Muscle layer of duodenum (tissue), 2 donors: ENCODE results near the gene CXXC5.

Source experiments
- H3K27ac ChIP-seq: one replicate; pipeline ENCODE4 v1.7.0; 2013; ENCODE audit warnings: mild to moderate bottlenecking, low read length
- H3K27me3 ChIP-seq: one replicate; pipeline ENCODE4 v1.7.0; 2013; ENCODE audit warnings: low read depth, mild to moderate bottlenecking, control low read depth, low read length
- H3K36me3 ChIP-seq, 2 donors: one replicate each; pipeline ENCODE4 v1.7.0; 2013; ENCODE audit warnings: low read length in 2 of 2, control low read depth in 1 of 2, mild to moderate bottlenecking in 1 of 2; ENCODE audit not compliant: insufficient read depth in 2 of 2, control insufficient read depth in 1 of 2
- H3K4me1 ChIP-seq, 2 donors: one replicate each; pipeline ENCODE4 v1.7.0; 2013; ENCODE audit warnings: low read length in 2 of 2, mild to moderate bottlenecking in 2 of 2, control low read depth in 1 of 2, moderate library complexity in 1 of 2; ENCODE audit not compliant: insufficient read depth in 2 of 2, control insufficient read depth in 1 of 2
- H3K4me3 ChIP-seq, 2 donors: one replicate each; pipeline ENCODE4 v1.7.0; 2013; ENCODE audit warnings: low read length in 2 of 2, low read depth in 1 of 2, mild to moderate bottlenecking in 1 of 2
- H3K9me3 ChIP-seq, 2 donors: one replicate each; pipeline ENCODE4 v1.7.0; 2013; ENCODE audit warnings: low read length in 2 of 2, control low read depth in 1 of 2, mild to moderate bottlenecking in 1 of 2; ENCODE audit not compliant: control insufficient read depth in 1 of 2
- donor health status: healthy.

CXXC5 gene

DNA sequence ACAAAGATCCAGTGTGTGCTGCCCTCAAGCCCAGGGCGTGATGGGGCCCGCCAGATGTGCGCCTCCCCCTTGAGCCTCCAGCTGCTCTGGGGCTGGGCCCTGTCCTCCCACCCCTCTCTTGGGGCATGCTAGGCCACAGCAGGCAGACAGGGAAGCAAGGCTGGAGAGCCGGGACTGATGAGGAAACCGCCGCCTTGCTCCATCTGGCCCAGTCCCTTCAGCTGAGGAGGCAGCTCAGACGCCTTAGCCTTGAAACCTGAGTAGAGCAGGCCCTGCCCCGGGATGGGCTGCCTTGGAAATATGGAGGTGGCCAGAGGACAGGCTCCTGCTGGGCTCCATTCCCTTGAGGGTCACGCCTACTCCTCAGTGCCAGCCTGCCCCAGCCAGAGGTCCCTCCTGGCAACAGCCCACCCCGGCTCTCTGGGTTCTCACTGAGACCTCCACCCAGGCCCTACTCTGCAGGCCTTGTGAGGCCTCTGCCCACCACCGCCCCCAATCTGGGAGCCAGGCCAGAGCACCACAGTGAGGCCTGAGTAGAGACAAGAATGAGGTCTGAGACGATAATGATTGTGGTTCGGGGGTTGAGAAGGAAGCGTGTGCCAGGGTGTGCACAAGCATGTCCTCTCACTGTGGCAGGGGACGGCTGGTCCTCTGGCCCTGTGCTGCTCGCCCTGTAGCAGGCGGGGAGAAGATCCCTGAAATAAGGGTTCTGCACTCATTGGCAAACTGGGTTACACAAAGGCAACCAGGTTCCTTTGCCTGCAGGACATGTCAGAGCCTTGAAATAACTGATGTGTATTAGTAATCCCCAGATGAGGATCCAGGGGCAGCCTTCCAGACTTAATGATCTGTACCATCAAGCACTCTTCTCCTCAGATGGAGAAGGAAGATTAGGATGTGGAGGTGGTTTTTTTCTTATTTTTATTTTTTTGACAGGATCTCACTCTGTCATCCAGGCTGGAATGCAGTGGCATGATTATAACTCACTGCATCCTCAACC, 30.9 kb downstream of the CXXC5 start:
- Histone ChIP-seq H3K9me3 (no peaks in the 10 kb centered on the region), H3K4me1 (peaks cover 9 to 39% of the 10 kb centered on the region in 2 donors), H3K27me3 (no peaks in the 10 kb centered on the region), H3K27ac (no peak overlapping the region), H3K4me3 (no peak overlapping the region), H3K36me3 (peaks cover 4 to 16% of the 10 kb centered on the region in 2 donors)

DNA sequence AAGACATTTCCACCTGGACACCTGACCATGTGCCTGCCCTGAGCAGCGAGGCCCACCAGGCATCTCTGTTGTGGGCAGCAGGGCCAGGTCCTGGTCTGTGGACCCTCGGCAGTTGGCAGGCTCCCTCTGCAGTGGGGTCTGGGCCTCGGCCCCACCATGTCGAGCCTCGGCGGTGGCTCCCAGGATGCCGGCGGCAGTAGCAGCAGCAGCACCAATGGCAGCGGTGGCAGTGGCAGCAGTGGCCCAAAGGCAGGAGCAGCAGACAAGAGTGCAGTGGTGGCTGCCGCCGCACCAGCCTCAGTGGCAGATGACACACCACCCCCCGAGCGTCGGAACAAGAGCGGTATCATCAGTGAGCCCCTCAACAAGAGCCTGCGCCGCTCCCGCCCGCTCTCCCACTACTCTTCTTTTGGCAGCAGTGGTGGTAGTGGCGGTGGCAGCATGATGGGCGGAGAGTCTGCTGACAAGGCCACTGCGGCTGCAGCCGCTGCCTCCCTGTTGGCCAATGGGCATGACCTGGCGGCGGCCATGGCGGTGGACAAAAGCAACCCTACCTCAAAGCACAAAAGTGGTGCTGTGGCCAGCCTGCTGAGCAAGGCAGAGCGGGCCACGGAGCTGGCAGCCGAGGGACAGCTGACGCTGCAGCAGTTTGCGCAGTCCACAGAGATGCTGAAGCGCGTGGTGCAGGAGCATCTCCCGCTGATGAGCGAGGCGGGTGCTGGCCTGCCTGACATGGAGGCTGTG, 32.4 kb downstream of the CXXC5 start:
- Histone ChIP-seq H3K27ac (no peak overlapping the region), H3K27me3 (no peaks in the 10 kb centered on the region), H3K36me3 (peaks cover 4 to 18% of the 10 kb centered on the region in 2 donors), H3K4me1 (peaks cover 9 to 27% of the 10 kb centered on the region in 2 donors), H3K4me3 (no peak overlapping the region), H3K9me3 (no peaks in the 10 kb centered on the region)

DNA sequence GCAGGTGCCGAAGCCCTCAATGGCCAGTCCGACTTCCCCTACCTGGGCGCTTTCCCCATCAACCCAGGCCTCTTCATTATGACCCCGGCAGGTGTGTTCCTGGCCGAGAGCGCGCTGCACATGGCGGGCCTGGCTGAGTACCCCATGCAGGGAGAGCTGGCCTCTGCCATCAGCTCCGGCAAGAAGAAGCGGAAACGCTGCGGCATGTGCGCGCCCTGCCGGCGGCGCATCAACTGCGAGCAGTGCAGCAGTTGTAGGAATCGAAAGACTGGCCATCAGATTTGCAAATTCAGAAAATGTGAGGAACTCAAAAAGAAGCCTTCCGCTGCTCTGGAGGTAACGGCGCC, 32.9 kb downstream of the CXXC5 start:
- H3K36me3 ChIP-seq: peaks cover 4 to 18% of the 10 kb centered on the region in 2 donors
- peaks cover 9 to 26% of the 10 kb centered on the region in 2 donors for H3K4me1 ChIP-seq
- H3K27me3 ChIP-seq: no peaks in the 10 kb centered on the region
- H3K4me3 ChIP-seq: no peak overlapping the region
- H3K9me3 ChIP-seq: no peaks in the 10 kb centered on the region
- H3K27ac ChIP-seq: no peak overlapping the region

DNA sequence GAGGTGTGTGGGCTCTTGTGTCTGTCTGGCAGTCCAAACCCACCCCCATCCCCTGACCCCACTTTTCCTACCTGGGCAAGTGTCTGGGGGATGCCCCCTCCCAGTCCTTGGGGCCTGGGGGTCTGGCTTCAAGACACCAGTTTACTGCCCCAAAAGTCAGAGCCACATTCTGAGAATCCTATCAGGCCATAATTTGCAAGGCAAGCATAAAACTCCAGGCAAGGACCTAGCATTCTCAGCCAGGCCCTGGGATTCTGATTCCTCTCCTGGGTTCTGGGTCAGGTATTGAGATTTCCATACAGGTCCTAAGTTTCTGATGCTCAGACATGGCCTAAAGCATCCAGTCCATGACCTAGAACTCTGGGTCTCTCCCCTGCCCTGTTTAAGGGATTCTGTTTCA, 33.3 kb downstream of the CXXC5 start:
- peaks cover 4 to 18% of the 10 kb centered on the region in 2 donors for H3K36me3 ChIP-seq
- no peak overlapping the region for H3K27ac ChIP-seq
- H3K4me3 ChIP-seq: no peak overlapping the region
- H3K4me1 ChIP-seq: peaks cover 9 to 25% of the 10 kb centered on the region in 2 donors
- no peaks in the 10 kb centered on the region for H3K27me3 ChIP-seq
- no peaks in the 10 kb centered on the region for H3K9me3 ChIP-seq

DNA sequence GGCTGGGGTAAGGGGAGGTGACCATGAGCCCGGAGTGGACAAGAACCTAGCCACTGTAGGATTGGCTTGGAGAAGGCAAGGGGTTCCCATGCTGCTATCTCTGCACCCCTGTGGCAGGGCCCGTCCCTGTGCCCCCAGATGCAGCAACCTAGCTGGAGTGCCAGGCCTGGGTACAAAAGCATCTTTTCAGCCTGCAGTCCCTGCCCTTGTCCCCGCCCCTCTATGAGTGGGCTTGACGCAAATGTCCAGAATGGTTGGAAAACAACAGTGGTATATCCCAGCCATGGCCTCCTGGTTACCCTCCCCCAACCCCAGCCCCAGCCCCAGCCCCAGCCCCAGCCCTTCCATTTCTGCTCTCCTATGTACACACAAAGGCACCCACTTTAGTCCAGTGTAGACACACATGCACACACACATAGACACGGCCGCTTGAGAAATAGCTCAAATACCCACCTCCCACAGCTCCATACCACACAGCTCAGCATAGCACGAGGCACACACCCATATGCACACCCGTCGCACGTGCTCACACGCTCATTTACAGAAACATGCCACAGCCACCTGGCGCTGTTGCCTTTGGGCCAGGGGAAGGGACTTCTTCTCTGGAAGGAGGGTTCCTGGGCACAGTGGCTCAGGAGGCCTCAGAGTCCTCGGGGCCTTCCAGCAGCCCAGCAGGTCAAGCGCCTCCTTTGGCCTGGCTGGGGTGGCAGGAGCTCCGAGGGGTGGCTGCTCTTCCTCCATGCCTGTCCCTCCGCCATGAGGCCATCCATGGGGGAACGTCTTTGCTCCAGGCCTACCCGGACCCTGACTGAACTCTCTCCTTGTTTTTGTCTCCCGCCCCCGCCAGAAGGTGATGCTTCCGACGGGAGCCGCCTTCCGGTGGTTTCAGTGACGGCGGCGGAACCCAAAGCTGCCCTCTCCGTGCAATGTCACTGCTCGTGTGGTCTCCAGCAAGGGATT, 34.1 kb downstream of the CXXC5 start:
- H3K27ac ChIP-seq: no peak overlapping the region
- H3K36me3 ChIP-seq: peaks cover 4 to 18% of the 10 kb centered on the region in 2 donors
- H3K27me3 ChIP-seq: no peaks in the 10 kb centered on the region
- H3K4me1 ChIP-seq: peaks cover 7 to 17% of the 10 kb centered on the region in 2 donors
- H3K9me3 ChIP-seq: no peaks in the 10 kb centered on the region
- H3K4me3 ChIP-seq: no peak overlapping the region

DNA sequence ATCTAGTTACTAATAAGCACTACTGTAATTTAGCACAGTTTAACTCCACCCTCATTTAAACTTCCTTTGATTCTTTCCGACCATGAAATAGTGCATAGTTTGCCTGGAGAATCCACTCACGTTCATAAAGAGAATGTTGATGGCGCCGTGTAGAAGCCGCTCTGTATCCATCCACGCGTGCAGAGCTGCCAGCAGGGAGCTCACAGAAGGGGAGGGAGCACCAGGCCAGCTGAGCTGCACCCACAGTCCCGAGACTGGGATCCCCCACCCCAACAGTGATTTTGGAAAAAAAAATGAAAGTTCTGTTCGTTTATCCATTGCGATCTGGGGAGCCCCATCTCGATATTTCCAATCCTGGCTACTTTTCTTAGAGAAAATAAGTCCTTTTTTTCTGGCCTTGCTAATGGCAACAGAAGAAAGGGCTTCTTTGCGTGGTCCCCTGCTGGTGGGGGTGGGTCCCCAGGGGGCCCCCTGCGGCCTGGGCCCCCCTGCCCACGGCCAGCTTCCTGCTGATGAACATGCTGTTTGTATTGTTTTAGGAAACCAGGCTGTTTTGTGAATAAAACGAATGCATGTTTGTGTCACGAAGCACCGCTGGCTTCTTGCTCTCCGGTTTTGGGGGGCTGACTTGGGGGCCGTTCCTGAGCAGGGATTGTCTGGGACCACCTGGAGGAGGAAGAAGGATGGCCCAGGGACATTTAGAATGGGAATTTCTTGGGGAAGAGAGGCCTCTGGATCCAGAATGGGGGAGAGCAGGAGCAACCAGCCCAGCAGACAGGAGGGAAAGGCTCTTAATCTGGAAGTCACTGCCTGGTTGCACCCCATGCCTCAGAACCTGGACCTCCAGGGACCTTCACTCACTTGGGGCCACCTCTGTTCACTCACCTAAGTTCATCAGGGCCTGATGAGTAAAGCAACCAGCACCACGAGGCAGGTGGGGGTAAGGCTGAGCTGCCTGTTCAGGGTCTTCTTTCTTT, 35.4 kb downstream of the CXXC5 start:
- Histone ChIP-seq H3K4me3 (no peak overlapping the region), H3K27me3 (no peaks in the 10 kb centered on the region), H3K4me1 (peaks cover 0 to 8% of the 10 kb centered on the region in 2 donors), H3K36me3 (peaks cover 4 to 18% of the 10 kb centered on the region in 2 donors), H3K27ac (no peak overlapping the region), H3K9me3 (no peaks in the 10 kb centered on the region)

DNA sequence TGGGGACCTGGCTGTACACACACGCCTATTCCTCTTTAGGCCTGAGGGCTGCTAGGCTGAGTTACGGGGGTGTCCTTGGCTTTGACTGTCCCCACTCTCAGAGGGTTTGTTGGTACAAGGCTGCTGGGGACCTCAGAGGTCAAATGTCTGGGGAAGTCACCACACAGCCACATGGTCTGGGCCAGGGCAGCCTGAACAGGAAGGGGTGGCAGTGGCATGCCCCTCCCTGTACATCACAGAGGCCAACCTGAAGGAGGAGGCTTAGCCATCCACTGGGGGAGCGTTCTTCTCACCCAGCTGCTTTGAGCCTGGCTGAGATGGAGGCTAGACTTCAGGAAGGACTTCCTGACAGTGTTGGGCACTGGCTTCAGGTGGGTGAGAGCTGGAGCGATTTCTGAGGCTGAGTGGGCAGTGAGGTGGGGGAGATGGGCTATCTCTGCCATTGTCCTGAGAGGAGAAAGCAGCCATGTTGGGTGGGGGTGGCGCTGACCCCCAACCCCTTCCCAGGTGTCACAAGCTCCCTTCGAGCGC, 36.3 kb downstream of the CXXC5 start:
- Histone ChIP-seq H3K4me1 (peaks cover 0 to 1% of the 10 kb centered on the region in 2 donors), H3K4me3 (no peak overlapping the region), H3K27ac (no peak overlapping the region), H3K9me3 (no peaks in the 10 kb centered on the region), H3K36me3 (peaks cover 4 to 18% of the 10 kb centered on the region in 2 donors), H3K27me3 (no peaks in the 10 kb centered on the region)

DNA sequence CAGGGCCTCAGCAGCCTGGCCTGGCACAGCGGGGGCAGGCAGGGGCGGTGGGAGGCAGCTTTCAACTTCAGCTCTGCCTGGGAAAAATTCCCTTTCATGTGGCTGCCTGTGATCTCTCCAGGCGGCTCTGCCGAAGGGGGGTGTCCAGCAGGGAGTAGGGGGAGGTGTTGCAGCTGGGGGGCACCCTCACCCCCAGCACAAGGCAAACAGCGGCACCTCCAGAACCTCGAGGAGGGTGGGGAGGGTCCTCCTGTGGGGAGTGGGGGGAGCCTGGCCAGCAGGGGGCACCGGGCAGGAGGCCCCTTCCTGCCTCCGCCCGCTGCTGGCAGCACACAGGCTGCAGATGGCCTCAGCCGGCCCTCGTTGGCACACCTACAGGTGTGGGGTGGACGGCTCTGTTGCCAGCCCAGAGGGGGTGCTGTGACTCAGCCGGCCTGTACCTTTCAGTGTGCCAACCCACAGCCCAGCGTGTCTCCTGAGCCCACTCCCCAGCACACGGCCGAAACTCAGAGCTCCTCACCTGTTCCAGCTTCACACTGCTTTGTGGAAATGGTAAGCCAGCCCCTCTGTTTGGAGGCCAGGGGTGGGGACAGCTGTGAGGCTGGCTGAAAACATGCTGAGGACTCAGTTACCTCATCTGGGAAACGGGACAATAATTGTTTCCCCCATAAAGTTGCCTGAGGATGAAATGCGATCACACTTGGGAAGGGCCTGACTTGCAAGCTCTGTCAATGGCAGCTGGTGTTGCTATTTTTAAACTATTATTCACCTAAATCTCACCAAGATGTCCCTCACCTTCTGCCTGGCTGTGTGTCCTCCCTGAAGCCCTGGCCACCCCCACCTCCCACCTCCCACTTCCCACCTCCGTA, 37.0 kb downstream of the CXXC5 start:
- Histone ChIP-seq H3K27ac (no peak overlapping the region), H3K27me3 (no peaks in the 10 kb centered on the region), H3K4me1 (peaks cover under 1 to 8% of the 10 kb centered on the region in 2 donors), H3K9me3 (no peaks in the 10 kb centered on the region), H3K36me3 (peaks cover 4 to 18% of the 10 kb centered on the region in 2 donors), H3K4me3 (no peak overlapping the region)

DNA sequence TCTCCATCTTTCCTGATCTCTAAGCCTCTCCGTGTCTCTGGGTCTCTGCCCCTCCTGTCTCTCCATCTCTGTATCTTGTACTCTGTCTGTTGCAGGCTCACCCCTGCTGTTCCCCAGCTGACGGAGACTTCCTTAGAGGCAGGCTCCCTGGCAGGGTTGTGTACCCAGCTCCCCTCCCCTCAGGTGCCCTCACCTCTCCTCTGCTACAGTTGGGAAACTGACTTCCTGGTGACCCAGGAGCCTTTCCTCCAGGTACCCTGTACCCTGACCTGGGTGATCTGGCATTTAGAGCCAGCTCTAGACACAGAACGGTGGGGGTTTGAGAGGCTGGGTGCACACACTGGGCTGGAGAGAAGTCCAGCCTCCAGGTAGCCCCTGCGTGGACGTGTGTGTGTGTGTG, 37.7 kb downstream of the CXXC5 start:
- peaks cover 4 to 13% of the 10 kb centered on the region in 2 donors for H3K36me3 ChIP-seq
- no peak overlapping the region for H3K27ac ChIP-seq
- H3K4me3 ChIP-seq: no peak overlapping the region
- H3K27me3 ChIP-seq: no peaks in the 10 kb centered on the region
- H3K9me3 ChIP-seq: no peaks in the 10 kb centered on the region
- H3K4me1 ChIP-seq: peaks cover 5 to 16% of the 10 kb centered on the region in 2 donors
